B cell (primary cell): ENCODE data around the gene MAPRE3. TPM values are rescaled to one million over a fixed set of nuclear protein-coding genes. Genes with fewer than 3 reads are reported as not detected.
A peak's percentile ranks its signal among the peaks of the same experiment; 100 is the strongest.

Source experiments
- ATAC-seq: fragments of 200-7000 bp; cut with Tn5 transposase; one replicate; pipeline ENCODE4 v1.10.0; 2021; ENCODE audit warnings: low read depth, mild to moderate bottlenecking, moderate number of reproducible peaks, moderate library complexity
- CTCF ChIA-PET: fragments of 350-600 bp; sonication (Branson Sonifier 250); formaldehyde crosslinking; loops from one replicate; lab custom pipeline; 2021; ENCODE audit warnings: antibody characterized with exemption, inconsistent platforms; lab: Charles Lee
- POLR2A ChIA-PET: fragments of 350-600 bp; sonication (Branson Sonifier 250); formaldehyde crosslinking; loops from one replicate; lab custom pipeline; 2021; ENCODE audit warnings: antibody characterized with exemption; lab: Charles Lee
- DNase-seq: peaks from one replicate; pipeline ENCODE4 v3.0.0; 2013
- H2AFZ ChIP-seq: 2 replicates; pipeline ENCODE4 v1.6.1; 2012; ENCODE audit warnings: mild to moderate bottlenecking, low read depth, low read length; ENCODE audit not compliant: insufficient read depth, poor library complexity, severe bottlenecking
- H3K27ac ChIP-seq, 2 donors: 1 replicate in 1 of 2; 2 replicates in 1 of 2; pipeline ENCODE4 v1.5.1; 2012 to 2013; ENCODE audit warnings: low read length in 2 of 2, mild to moderate bottlenecking in 2 of 2, moderate library complexity in 1 of 2
- H3K27me3 ChIP-seq, 4 experiments: fragments of 200-600 bp in 1 of 4; sonication (generic) in 1 of 4; replicated peaks in 1 of 4; 1 replicate in 2 of 4; 2 replicates in 2 of 4; pipeline versions ENCODE4 v1.6.1 to v1.7.0; 2013 to 2016; ENCODE audit warnings: low read length in 3 of 4, mild to moderate bottlenecking in 2 of 4, mixed read lengths in 1 of 4, moderate library complexity in 1 of 4; ENCODE audit not compliant: insufficient read depth in 4 of 4, control insufficient read depth in 3 of 4; ENCODE audit errors: control extremely low read depth in 1 of 4
- H3K36me3 ChIP-seq, 2 experiments: replicated peaks in 1 of 2; 1 replicate in 1 of 2; 2 replicates in 1 of 2; pipeline versions ENCODE4 v1.6.1 to v1.7.1; 2013; ENCODE audit warnings: low read length in 1 of 2; ENCODE audit not compliant: insufficient read depth in 2 of 2, control insufficient read depth in 1 of 2; ENCODE audit errors: control extremely low read depth in 1 of 2, extremely low read depth in 1 of 2
- H3K4me1 ChIP-seq, 2 donors: fragments of 200-600 bp in 1 of 2; sonication (generic) in 1 of 2; 1 replicate in 1 of 2; 2 replicates in 1 of 2; pipeline versions ENCODE4 v1.5.1 to v1.6.1; 2013 to 2017; ENCODE audit warnings: low read length in 2 of 2; ENCODE audit not compliant: control insufficient read depth in 2 of 2, insufficient read depth in 2 of 2
- H3K4me2 ChIP-seq: replicated peaks from 2 replicates; pipeline ENCODE3; 2012; ENCODE audit warnings: mild to moderate bottlenecking, low read depth, low read length; ENCODE audit not compliant: poor library complexity, severe bottlenecking
- H3K4me3 ChIP-seq, 5 experiments: fragments of 200-600 bp in 1 of 5; sonication (generic) in 1 of 5; 1 replicate in 3 of 5; 2 replicates in 2 of 5; pipeline versions ENCODE4 v1.5.1 to v1.7.0; 2011 to 2016; ENCODE audit warnings: low read length in 4 of 5, mild to moderate bottlenecking in 4 of 5, low read depth in 2 of 5, control low read depth in 1 of 5, moderate library complexity in 1 of 5; ENCODE audit not compliant: insufficient read depth in 1 of 5; ENCODE audit errors: control extremely low read depth in 1 of 5, extremely low read depth in 1 of 5
- H3K79me2 ChIP-seq: fragments of 200-600 bp; sonication (generic); one replicate; pipeline ENCODE4 v1.6.0; 2016; ENCODE audit warnings: low read length; ENCODE audit not compliant: control insufficient read depth, insufficient read depth
- H3K9ac ChIP-seq: fragments of 200-600 bp; sonication (generic); 2 replicates; pipeline ENCODE4 v1.6.1; 2017; ENCODE audit warnings: mild to moderate bottlenecking, low read length, moderate library complexity
- H3K9me3 ChIP-seq, 3 donors: one replicate each; pipeline versions ENCODE4 v1.6.1 to v1.7.1; 2013; ENCODE audit warnings: low read length in 2 of 3; ENCODE audit not compliant: control insufficient read depth in 2 of 3, insufficient read depth in 1 of 3; ENCODE audit errors: control extremely low read depth in 1 of 3
- H4K20me1 ChIP-seq: 2 replicates; pipeline ENCODE4 v1.6.0; 2012; ENCODE audit warnings: mild to moderate bottlenecking, low read length; ENCODE audit not compliant: insufficient read depth, control insufficient read depth, poor library complexity, severe bottlenecking
- H3K27ac Mint-ChIP-seq: one replicate; pipeline ENCODE4 v1.8.0; 2021; ENCODE audit warnings: mixed read lengths
- H3K27me3 Mint-ChIP-seq: one replicate; pipeline ENCODE4 v1.8.0; 2021; ENCODE audit warnings: mixed read lengths
- H3K4me1 Mint-ChIP-seq: one replicate; pipeline ENCODE4 v1.8.0; 2021; ENCODE audit warnings: mixed read lengths
- H3K4me3 Mint-ChIP-seq: one replicate; pipeline ENCODE4 v1.8.0; 2021; ENCODE audit warnings: mixed read lengths
- H3K9me3 Mint-ChIP-seq: one replicate; pipeline ENCODE4 v1.8.0; 2022; ENCODE audit warnings: mixed read lengths; ENCODE audit not compliant: insufficient read depth
- CTCF ChIP-seq: fragments of 200-600 bp; IDR thresholded peaks from one replicate; pipeline ENCODE4 v1.8.0; 2022; ENCODE audit warnings: antibody characterized with exemption, mild to moderate bottlenecking
- EZH2 ChIP-seq: IDR thresholded peaks from 2 replicates; pipeline ENCODE4 v1.6.1; 2012; ENCODE audit warnings: borderline replicate concordance, low read depth, mild to moderate bottlenecking, moderate library complexity, low read length; ENCODE audit not compliant: insufficient read depth, poor library complexity, severe bottlenecking
- WGBS: methylation state at CpG from one replicate; pipeline ENCODE4 v1.1.5; 2013; ENCODE audit warnings: missing lambda C conversion rate; ENCODE audit not compliant: insufficient coverage; 5-methylcytosine and 5-hydroxymethylcytosine counted together
- intact Hi-C: fragments of 100-400 bp; cut with micrococcal nuclease; formaldehyde crosslinking; loops from one replicate; pipeline ENCODE4 v1.10.0; 2022
- polyA plus RNA-seq: library from polyadenylated mRNA; depleted of rRNA; stranded (reverse); fragments of >200 nt; gene quantifications from 2 replicates; pipeline ENCODE4 v1.2.3, GENCODE V29; 2012
- total RNA-seq, 2 donors: library from RNA; stranded (reverse); fragments of 120-200 nt in 1 of 2; gene quantifications; 1 replicate in 1 of 2; 2 replicates in 1 of 2; pipeline versions ENCODE4 v1.2.3 to v1.2.4, GENCODE V29; 2013 to 2022

Gene MAPRE3
- total and polyA plus RNA-seq, 2 donors (not counting 1 experiment from before 2014, with no cell fraction given), result 5.4 to 9.8 TPM

GRCh38 chr2:27050996-27051901 is 80.8 kb downstream of the MAPRE3 start, which contains the start of gene AGBL5:
Gene AGBL5 (plus strand): TSS chr2:27051668. CDS start chr2:27052959, 1,291 bp downstream.
- no peaks in the 10 kb centered on the region for H3K9me3 ChIP-seq
- POLR2A ChIA-PET, result interaction anchor here (0.6 to 4.2 kb wide), 15 partner anchors 9 to 399 kb away, joined by 3 to 48 read pairs (median 4); partner anchors contain the start of genes ATRAID, EMILIN1, NRBP1 and OST4
- TF ChIP-seq EZH2 (no peak), CTCF (no peak)
- Mint-ChIP-seq H3K9me3 (no peaks in the 10 kb centered on the region), H3K27ac (peak within 1 kb of the TSS; percentile 100), H3K4me3 (peak within 1 kb of the TSS; percentile 95), H3K27me3 (peaks cover 7% of the 10 kb centered on the region), H3K4me1 (peaks cover 17% of the 10 kb centered on the region)
- intact Hi-C loops, result loop anchor here (1.0 kb wide), 10 partner anchors 9 to 319 kb away; partner anchors contain the start of genes ATRAID, EIF2B4, KHK and OST4
- peaks cover 4 to 15% of the 10 kb centered on the region in 2 donors for H3K4me1 ChIP-seq
- peak within 1 kb of the TSS; percentile 94 for H3K4me2 ChIP-seq
- no peaks in the 10 kb centered on the region for H3K79me2 ChIP-seq
- CTCF ChIA-PET, result interaction anchor here (0.6 to 3.7 kb wide), 21 partner anchors 8 to 227 kb away, joined by 3 to 27 read pairs (median 3); partner anchors contain the start of genes KHK, OST4 and TMEM214
- peak; percentile 98 for DNase-seq
- no peaks in the 10 kb centered on the region for H4K20me1 ChIP-seq
- peak within 1 kb of the TSS; percentile 74 for H3K9ac ChIP-seq
- ATAC-seq, result peak; percentile 71
- peak within 1 kb of the TSS; percentile 72 to 80 for H3K27ac ChIP-seq
- no peaks in the 10 kb centered on the region for H3K27me3 ChIP-seq
- whole genome bisulfite sequencing, result under 1% methylated on average over 65 of the region's 67 CpGs
- H3K4me3 ChIP-seq, result peak within 1 kb of the TSS; percentile 57 to 94 (median 81)
- peak within 1 kb of the TSS; percentile 91 for H2AFZ ChIP-seq
- H3K36me3 ChIP-seq, result peaks cover 0 to 18% of the 10 kb centered on the region in 2 experiments
